HG03175 (cell line): ENCODE results near the gene FHL2.

Experiments
- ATAC-seq: cut with Tn5 transposase; IDR thresholded peaks from one replicate; pipeline ENCODE4 v1.9.1; 2021; ENCODE audit warnings: mild to moderate bottlenecking, moderate library complexity; ENCODE audit not compliant: unreplicated experiment

FHL2 gene

DNA sequence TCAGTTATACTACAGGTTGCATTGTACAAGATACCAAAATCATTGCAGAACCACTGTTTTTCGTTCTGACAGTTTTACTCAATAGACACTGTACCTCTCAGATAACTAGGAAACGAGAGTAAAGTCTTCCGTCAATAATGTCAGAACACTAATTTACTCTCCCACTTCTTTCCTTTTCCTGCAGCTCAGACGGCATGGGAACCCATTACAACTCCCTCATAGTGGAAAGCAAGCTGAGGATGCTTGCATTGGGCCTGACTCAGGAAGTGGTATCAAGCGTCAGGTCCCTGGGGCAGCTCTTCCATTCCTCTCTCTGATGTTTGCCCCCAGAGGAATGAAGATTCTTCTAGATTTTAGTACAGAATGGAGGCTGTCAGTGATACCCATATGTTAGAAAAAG, 23.9 kb upstream of the FHL2 start:
- ATAC-seq = no peak

DNA sequence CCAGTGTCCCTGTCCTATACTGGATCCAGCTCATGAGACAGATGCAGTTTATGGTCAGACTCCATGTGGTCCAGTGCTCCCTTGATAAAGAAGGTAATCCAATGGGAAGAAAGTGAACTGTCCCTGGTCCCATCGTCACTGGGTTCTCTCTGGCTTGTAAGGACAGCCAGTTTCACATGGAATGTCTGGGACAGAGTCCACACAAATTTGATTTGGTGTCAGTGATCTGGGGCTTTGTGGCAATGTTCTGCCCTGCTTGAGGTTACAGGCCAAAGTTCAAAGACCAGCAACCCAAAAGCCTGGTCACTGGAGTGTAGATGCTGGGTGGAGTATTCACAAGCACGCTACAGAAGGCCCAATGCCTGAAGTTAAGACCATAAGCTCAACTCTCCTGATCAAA, 22.2 kb upstream of the FHL2 start:
- no peak for ATAC-seq

DNA sequence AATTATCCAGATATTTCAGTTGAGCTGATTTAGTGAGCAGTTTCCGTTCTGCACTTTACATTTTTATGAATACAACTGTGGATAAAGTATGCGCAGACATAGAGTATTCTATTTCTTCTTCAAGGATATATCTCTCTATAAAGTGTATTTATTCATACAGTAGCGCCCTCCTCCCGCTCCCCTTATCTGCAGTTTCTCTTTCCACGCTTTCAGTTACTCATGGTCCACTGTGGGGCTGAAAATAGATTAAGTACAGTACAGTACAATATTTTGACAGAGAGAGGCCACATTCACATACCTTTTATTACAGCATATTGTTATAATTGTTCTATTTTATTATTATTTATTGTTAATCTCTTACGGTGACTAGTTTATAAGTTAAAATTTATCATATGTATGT, 19.7 kb upstream of the FHL2 start:
- ATAC-seq = no peak

- ATAC-seq = no peak
These were observed 19.1 kb upstream of the FHL2 start for GRCh38 chr2:105417857-105418436.

DNA sequence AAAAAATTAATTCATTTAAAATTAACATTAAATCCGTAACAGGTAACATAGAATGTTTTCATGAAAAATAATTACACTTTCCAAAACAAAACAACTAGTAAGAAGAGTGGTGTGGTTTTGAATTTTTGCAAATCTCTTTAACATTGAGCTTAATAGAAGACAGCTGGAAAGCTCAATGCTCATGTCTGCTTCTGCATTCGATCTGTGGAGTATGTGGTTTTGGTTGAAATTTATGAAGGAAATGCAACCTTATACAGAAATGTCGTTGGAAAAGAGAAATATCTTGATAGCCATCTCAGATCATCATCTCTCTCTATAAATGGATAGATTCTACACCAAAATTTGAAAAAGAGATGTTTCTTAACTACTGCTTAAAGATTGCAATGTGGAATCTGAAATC, 17.3 kb upstream of the FHL2 start:
- ATAC-seq = no peak

GRCh38 chr2:105415007-105415406, 16.2 kb upstream of the FHL2 start:
- ATAC-seq = no peak

- no peak for ATAC-seq
These were observed 14.4 kb upstream of the FHL2 start for GRCh38 chr2:105413206-105413605.

DNA sequence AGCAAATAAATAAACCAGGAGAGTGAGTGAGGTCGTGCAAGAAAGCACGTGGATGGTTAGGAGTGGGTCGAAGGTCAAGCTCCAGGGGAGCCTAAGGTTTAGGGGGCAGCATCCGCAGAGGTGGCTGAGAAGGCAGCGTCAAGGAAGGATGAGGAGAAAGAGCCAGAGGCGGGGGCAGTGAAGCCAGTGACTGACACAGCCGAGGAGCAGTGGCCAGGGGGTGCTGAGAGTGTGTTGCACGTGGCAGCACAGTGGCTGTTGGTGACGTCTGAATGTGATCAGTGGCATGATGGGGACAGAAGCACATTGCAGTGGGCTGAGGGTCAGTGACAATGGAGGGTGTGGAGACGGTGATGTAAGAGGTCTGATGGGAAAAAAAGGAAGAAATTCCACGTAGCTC, 13.7 kb upstream of the FHL2 start:
- no peak for ATAC-seq

DNA sequence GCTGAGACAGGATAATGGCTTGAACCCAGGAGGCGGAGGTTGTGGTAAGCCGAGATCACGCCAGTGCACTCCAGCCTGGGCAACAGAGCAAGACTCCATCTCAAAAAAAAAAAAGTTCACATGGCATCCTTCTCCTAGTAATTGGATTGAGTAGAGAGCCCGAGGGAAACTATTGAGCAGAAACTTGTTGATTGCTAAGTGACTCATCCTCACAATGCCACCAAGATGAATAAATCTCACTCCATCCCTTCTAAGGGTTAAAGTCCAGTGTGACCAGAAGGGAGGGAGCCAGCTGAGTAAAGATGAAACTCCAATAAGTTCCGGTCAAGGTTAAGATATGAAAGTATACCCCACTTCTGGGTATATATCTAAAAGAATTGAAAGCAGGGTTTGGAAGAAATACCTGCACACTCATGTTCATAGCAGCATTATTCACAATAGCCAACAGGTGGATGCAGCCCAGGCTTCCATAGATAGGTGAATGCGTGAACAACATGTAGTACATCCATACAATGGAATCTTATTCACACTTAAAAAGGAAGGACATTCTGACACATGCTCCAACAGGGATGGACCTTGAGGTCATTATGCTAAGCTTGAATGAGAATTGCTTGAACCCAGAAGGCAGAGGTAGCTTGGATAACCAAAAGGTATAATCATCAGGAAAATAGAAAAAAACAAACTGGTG, 13.0 kb upstream of the FHL2 start:
- peak; percentile 70 for ATAC-seq

GRCh38 chr2:105410554-105410953, 11.7 kb upstream of the FHL2 start:
- no peak for ATAC-seq

DNA sequence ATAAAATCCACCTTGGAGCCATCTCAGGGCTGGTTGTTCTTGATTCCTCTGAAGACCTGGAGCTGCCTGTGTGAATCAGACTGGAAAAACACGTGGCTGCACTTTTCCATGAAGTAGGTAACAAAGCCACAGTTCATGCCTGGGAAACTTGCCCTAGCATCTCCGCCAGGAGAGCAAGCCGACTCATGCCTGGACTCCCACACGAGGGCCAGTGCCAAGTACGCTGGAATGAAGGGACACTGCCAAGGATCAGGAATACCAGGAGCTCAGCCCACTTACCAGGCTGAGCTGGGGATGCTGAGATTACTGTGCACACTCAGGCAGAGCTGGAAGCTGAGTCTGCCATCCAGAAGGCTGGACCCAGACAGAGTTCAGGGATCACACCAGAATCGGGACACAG, 10.9 kb upstream of the FHL2 start:
- ATAC-seq = no peak

DNA sequence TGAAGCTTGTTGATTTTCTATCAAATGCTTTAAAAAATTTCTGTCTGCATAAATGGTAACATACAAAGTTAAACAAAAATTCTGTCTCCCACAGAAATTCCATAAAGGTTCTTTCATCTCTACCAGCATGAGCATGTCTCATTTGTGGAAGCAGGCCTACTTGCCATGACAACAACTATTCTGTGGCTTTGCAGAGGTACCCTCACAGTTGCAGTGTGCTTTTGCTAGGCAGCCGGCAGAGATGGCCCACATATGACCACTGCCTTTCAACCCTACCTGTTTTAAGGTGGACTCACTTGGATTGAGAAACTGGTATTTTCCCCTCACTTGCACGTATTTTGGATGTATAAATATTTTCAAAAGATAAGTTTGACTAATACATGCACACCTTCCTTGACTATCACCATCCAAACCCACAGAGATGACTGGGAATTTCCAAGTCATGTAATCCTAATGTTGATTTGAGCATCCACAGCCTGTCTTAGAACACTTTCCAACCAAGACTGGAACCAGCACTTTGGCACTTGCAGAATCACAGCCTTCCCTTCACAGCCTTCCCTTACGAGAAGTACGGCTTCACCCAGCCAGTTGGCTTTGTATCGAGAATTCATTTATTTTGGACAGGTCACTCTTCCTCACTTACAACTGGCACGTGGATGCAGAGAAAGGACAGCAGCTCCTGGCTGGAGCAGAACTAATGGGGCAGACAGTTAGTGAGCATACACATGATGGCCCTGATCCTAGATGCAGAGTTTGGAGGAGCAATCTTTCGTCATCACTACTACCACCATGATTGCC, 9.3 kb upstream of the FHL2 start:
- no peak for ATAC-seq

DNA sequence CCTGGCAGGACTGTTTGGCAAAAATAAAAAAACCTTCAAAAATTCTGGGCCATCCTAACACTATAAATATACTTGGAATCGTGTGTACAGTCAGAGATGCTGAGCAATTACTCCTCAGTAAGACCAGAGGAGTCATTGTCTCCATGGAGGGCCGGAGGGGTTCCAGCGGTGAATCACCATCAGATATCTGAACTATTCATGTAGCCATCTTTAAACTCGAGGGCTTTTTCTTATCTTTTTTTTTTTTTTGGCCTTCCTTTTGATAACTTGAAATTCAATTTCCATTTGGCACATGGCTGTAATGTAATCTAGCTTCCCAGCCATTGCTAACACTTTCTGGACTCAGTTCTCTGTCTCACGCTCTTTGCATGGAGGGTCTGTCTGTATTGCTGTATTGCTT, 7.4 kb upstream of the FHL2 start:
- ATAC-seq = no peak

GRCh38 chr2:105405291-105405690, 6.4 kb upstream of the FHL2 start:
- no peak for ATAC-seq

GRCh38 chr2:105404736-105405135, 5.9 kb upstream of the FHL2 start:
- ATAC-seq = no peak

- ATAC-seq = no peak
These were observed 5.2 kb upstream of the FHL2 start for GRCh38 chr2:105403783-105404698.

DNA sequence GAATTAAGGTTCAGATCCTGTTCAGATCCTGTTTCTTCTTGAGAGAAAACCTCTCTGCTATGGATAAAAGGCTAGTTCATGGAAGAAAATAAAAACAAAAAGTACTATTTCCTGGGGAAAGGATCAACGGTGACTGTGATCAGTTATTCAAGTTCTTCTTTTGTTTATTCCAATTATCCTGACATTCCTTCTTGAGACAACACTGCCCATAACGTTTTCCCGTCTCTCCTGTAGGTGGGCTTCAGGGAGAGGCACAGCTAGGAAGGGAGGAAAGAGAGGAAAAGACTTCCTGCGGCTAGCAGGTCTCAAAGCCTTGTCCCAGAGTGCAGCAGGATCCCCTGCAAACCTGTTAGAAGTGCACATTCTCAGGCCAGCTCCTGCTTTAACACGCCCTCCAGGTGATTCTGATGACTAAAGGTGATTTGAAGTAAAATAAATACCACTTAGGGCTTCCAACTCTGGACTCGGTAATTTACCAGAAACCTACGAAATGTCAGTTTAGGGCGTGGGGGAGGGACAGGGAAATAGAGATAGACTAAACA, 4.5 kb upstream of the FHL2 start:
- no peak for ATAC-seq

DNA sequence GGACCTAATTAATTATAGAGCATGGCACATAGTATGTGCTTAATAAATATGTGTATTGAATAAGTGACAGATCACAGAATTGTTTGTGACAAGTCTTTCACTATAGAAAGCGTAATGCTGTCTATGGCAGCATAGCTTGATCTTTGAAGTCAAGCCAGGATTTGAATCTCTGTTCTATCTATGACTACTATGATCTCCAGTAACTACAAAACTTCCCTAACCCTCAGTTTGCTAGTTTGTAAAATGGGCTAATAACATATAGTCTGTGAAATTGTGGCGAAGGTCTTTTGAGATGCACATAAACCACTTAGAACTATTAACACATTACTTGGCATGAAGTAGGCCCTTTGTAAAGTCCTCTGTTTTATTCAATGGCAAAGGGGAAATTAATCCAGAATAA, 4.0 kb upstream of the FHL2 start:
- ATAC-seq = no peak

GRCh38 chr2:105401867-105402266, 3.0 kb upstream of the FHL2 start:
- no peak for ATAC-seq

- no peak for ATAC-seq
These were observed 1.3 kb upstream of the FHL2 start for GRCh38 chr2:105400138-105400540.
